ENCODE results near the gene ASCC2.
"Not testable (repeated sequence)": the region's sequence is repeated elsewhere in the genome, so short reads cannot be mapped to it uniquely, and the experiment has no call there.

The ASCC2 gene

GRCh38 chr22:29872144-29872893 is 34.2 kb upstream of the ASCC2 start:
- CTCF ChIA-PET: interaction anchor here (1.3 to 1.9 kb wide), 2 partner anchors 8 to 133 kb away, joined by 3 to 6 read pairs; no protein-coding TSS in a partner anchor
- no peak for DNase-seq (ENCODE audit: extremely low spot score)
- POLR2A ChIA-PET: interaction anchor here (0.6 kb wide), 1 partner anchor 11 kb away, joined by 5 read pairs; the partner anchor contains the start of gene MTMR3
- TF ChIP-seq CTCF (IDR thresholded peaks at IDR 0.05; ENCODE audit: control extremely low read depth, extremely low read depth, low read depth, missing control alignments): no peak

GRCh38 chr22:29871684-29872083 is 33.6 kb upstream of the ASCC2 start:
- no peak for TF ChIP-seq CTCF (IDR thresholded peaks at IDR 0.05; ENCODE audit: control extremely low read depth, extremely low read depth, low read depth, missing control alignments)
- ChIA-PET POLR2A (no interaction called here), CTCF (interaction anchor here (1.3 to 1.9 kb wide), 2 partner anchors 9 to 133 kb away, joined by 3 to 6 read pairs; no protein-coding TSS in a partner anchor)
- DNase-seq (ENCODE audit: extremely low spot score): no peak

GRCh38 chr22:29870574-29870973 is 32.5 kb upstream of the ASCC2 start:
- no peak for TF ChIP-seq CTCF (IDR thresholded peaks at IDR 0.05; ENCODE audit: control extremely low read depth, extremely low read depth, low read depth, missing control alignments)
- POLR2A ChIA-PET: no interaction called here
- DNase-seq (ENCODE audit: extremely low spot score): no peak
- CTCF ChIA-PET: no interaction called here

- no peak for TF ChIP-seq CTCF (IDR thresholded peaks at IDR 0.05; ENCODE audit: control extremely low read depth, extremely low read depth, low read depth, missing control alignments)
- ChIA-PET CTCF (no interaction called here), POLR2A (no interaction called here)
- no peak for DNase-seq (ENCODE audit: extremely low spot score)
These were observed 29.8 kb upstream of the ASCC2 start for GRCh38 chr22:29867851-29868250.

GRCh38 chr22:29867260-29867659 is 29.2 kb upstream of the ASCC2 start:
- CTCF ChIA-PET: no interaction called here
- POLR2A ChIA-PET: no interaction called here
- TF ChIP-seq CTCF (IDR thresholded peaks at IDR 0.05; ENCODE audit: control extremely low read depth, extremely low read depth, low read depth, missing control alignments): no peak

GRCh38 chr22:29865572-29865971 is 27.5 kb upstream of the ASCC2 start:
- DNase-seq (ENCODE audit: extremely low spot score); POLR2A ChIA-PET; CTCF ChIA-PET: not testable (repeated sequence)

More at GRCh38 chr22:29867260-29867659, 29.2 kb upstream of the ASCC2 start:
- no peak for DNase-seq (ENCODE audit: extremely low spot score)

GRCh38 chr22:29861672-29862297 is 23.7 kb upstream of the ASCC2 start:
- CTCF ChIA-PET: interaction anchor here (1.0 to 1.8 kb wide), 5 partner anchors 8 to 31 kb away, joined by 3 to 7 read pairs (median 3); no protein-coding TSS in a partner anchor
- DNase-seq (ENCODE audit: extremely low spot score): no peak
- POLR2A ChIA-PET: no interaction called here
- TF ChIP-seq CTCF (IDR thresholded peaks at IDR 0.05; ENCODE audit: control extremely low read depth, extremely low read depth, low read depth, missing control alignments): no peak

All from GM10248 (cell line).